ENCODE data around the gene PCSK7.

The PCSK7 gene

GRCh38 chr11:117205211-117205818 is 26.6 kb downstream of the PCSK7 start:
- peaks cover 13% of the 10 kb centered on the region for H3K4me1 ChIP-seq (ENCODE audit: control insufficient read depth, insufficient read depth, low read length)
- no peak overlapping the region for H3K27ac ChIP-seq (ENCODE audit: insufficient read depth, low read depth, low read length, poor library complexity, severe bottlenecking)
- WGBS, 2 experiments: 94 to 95% methylated on average over 9 to 11 of the region's 11 CpGs

GRCh38 chr11:117204283-117205080 is 27.4 kb downstream of the PCSK7 start:
- Histone ChIP-seq H3K36me3 (ENCODE audit: control insufficient read depth, insufficient read depth, low read length) (no peaks in the 10 kb centered on the region), H3K27ac (ENCODE audit: insufficient read depth, low read depth, low read length, poor library complexity, severe bottlenecking) (no peak overlapping the region), H3K9me3 (ENCODE audit: control insufficient read depth, low read length) (no peaks in the 10 kb centered on the region), H3K4me1 (ENCODE audit: control insufficient read depth, insufficient read depth, low read length) (peaks cover 21% of the 10 kb centered on the region), H3K4me3 (ENCODE audit: insufficient read depth, low read depth, low read length) (no peak overlapping the region), H3K27me3 (ENCODE audit: control insufficient read depth, insufficient read depth, low read length, poor library complexity, severe bottlenecking) (no peaks in the 10 kb centered on the region)
- WGBS, 2 experiments: 94 to 95% methylated on average over 17 of the region's 17 CpGs

More at GRCh38 chr11:117205211-117205818, 26.6 kb downstream of the PCSK7 start:
- no peaks in the 10 kb centered on the region for H3K27me3 ChIP-seq (ENCODE audit: control insufficient read depth, insufficient read depth, low read length, poor library complexity, severe bottlenecking)
- H3K9me3 ChIP-seq (ENCODE audit: control insufficient read depth, low read length): no peaks in the 10 kb centered on the region
- no peaks in the 10 kb centered on the region for H3K36me3 ChIP-seq (ENCODE audit: control insufficient read depth, insufficient read depth, low read length)
- H3K4me3 ChIP-seq (ENCODE audit: insufficient read depth, low read depth, low read length): no peak overlapping the region

DNA sequence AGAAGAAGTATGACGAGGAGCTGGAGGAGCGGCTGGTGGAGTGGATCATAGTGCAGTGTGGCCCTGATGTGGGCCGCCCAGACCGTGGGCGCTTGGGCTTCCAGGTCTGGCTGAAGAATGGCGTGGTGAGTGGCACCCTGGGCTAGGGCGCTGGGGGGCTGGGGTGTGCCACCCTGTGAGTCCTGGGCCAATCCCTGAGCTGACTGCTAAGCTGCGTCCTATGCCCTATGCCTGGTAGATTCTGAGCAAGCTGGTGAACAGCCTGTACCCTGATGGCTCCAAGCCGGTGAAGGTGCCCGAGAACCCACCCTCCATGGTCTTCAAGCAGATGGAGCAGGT is 28.8 kb downstream of the PCSK7 start:
- H3K4me1 ChIP-seq (ENCODE audit: control insufficient read depth, insufficient read depth, low read length): peaks cover 36% of the 10 kb centered on the region

DNA sequence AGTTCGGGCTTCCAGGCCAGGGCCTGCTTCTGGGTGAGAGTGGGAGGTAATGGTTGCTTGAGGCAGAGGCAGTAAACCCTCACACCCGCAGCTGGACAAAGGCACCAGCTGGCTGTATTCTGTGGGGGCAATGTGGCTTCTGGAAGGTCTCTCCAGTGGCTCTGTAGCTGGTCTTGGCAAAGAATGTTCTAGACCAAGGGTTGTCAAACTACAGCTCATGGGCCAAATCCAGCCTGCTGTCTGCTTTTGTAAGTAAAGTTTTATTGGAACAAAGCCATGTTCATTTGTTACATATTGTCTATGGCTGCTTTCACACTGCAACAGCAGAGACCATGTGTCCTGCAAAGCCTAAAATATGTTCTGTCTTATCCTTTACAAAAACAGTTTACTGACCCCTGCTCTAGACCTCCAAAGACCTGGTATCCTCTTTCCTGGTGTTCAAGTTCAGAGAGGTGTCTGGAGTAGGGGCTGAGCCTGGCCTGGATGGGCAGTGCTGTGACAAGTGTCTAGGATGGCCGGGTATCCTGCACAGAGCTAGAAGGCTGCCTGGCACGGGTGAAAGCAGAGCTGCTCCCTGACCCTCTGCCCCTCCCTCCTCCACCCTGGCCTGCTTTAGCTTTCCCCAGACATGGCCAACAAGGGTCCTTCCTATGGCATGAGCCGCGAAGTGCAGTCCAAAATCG is 29.3 kb downstream of the PCSK7 start:
- no peak overlapping the region for H3K27ac ChIP-seq (ENCODE audit: insufficient read depth, low read depth, low read length, poor library complexity, severe bottlenecking)
- WGBS, 2 experiments: 94 to 97% methylated on average over 7 of the region's 7 CpGs

More for the DNA sequence above, 28.8 kb downstream of the PCSK7 start:
- 96 to 97% methylated on average over 10 of the region's 10 CpGs for WGBS, 2 experiments
- no peaks in the 10 kb centered on the region for H3K9me3 ChIP-seq (ENCODE audit: control insufficient read depth, low read length)
- no peaks in the 10 kb centered on the region for H3K36me3 ChIP-seq (ENCODE audit: control insufficient read depth, insufficient read depth, low read length)
- H3K4me3 ChIP-seq (ENCODE audit: insufficient read depth, low read depth, low read length): no peak overlapping the region
- H3K27ac ChIP-seq (ENCODE audit: insufficient read depth, low read depth, low read length, poor library complexity, severe bottlenecking): no peak overlapping the region
- H3K27me3 ChIP-seq (ENCODE audit: control insufficient read depth, insufficient read depth, low read length, poor library complexity, severe bottlenecking): no peaks in the 10 kb centered on the region

DNA sequence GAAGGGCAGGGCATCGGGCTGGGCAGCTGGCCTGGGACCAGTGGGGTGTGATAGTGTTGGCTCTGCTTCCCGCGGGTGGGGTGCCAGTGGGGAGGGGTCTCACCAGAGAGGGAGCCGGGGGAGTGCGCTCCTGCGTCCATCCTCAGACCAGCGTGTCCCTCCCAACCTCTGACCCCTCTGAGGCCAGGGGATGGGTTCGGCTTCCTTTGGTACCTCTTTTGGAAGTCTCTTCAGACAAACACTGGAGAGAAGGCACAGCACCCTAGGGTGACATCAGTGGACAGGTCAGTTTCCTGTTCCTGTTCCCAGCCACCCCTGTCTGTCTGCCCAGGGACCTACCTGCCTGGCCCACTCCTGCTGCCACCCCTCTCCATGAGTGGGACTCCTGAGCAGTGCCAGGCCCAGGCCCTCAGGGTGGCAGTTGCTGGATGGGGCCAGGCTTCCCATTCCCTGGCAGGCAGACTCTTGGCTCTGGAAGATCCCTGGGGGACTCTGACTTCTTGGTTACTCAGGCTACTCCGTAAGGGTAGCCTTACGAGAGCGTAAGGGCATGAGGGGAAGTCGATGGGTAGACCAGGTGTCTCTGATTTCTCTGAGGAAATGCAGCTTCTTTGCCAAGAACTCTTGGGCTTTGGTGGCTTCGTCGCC is 30.1 kb downstream of the PCSK7 start:
- Histone ChIP-seq H3K4me3 (ENCODE audit: insufficient read depth, low read depth, low read length) (peak overlapping the region; percentile 56), H3K27me3 (ENCODE audit: control insufficient read depth, insufficient read depth, low read length, poor library complexity, severe bottlenecking) (no peaks in the 10 kb centered on the region)
- 83 to 86% methylated on average over 14 of the region's 14 CpGs for WGBS, 2 experiments

More for the DNA sequence above, 29.3 kb downstream of the PCSK7 start:
- H3K9me3 ChIP-seq (ENCODE audit: control insufficient read depth, low read length): no peaks in the 10 kb centered on the region
- no peaks in the 10 kb centered on the region for H3K27me3 ChIP-seq (ENCODE audit: control insufficient read depth, insufficient read depth, low read length, poor library complexity, severe bottlenecking)
- H3K4me1 ChIP-seq (ENCODE audit: control insufficient read depth, insufficient read depth, low read length): peaks cover 40% of the 10 kb centered on the region
- no peak overlapping the region for H3K4me3 ChIP-seq (ENCODE audit: insufficient read depth, low read depth, low read length)
- H3K36me3 ChIP-seq (ENCODE audit: control insufficient read depth, insufficient read depth, low read length): no peaks in the 10 kb centered on the region

GRCh38 chr11:117200813-117201657 is 30.8 kb downstream of the PCSK7 start:
- Histone ChIP-seq H3K4me3 (ENCODE audit: insufficient read depth, low read depth, low read length) (peak overlapping the region; percentile 56), H3K27ac (ENCODE audit: insufficient read depth, low read depth, low read length, poor library complexity, severe bottlenecking) (no peak overlapping the region), H3K27me3 (ENCODE audit: control insufficient read depth, insufficient read depth, low read length, poor library complexity, severe bottlenecking) (no peaks in the 10 kb centered on the region), H3K36me3 (ENCODE audit: control insufficient read depth, insufficient read depth, low read length) (no peaks in the 10 kb centered on the region), H3K9me3 (ENCODE audit: control insufficient read depth, low read length) (no peaks in the 10 kb centered on the region), H3K4me1 (ENCODE audit: control insufficient read depth, insufficient read depth, low read length) (peaks cover 40% of the 10 kb centered on the region)
- WGBS, 2 experiments: 72 to 79% methylated on average over 12 of the region's 12 CpGs

More for the DNA sequence above, 30.1 kb downstream of the PCSK7 start:
- no peaks in the 10 kb centered on the region for H3K36me3 ChIP-seq (ENCODE audit: control insufficient read depth, insufficient read depth, low read length)
- H3K27ac ChIP-seq (ENCODE audit: insufficient read depth, low read depth, low read length, poor library complexity, severe bottlenecking): no peak overlapping the region
- peaks cover 40% of the 10 kb centered on the region for H3K4me1 ChIP-seq (ENCODE audit: control insufficient read depth, insufficient read depth, low read length)
- H3K9me3 ChIP-seq (ENCODE audit: control insufficient read depth, low read length): no peaks in the 10 kb centered on the region

GRCh38 chr11:117199916-117200812 is 31.7 kb downstream of the PCSK7 start:
- Histone ChIP-seq H3K36me3 (ENCODE audit: control insufficient read depth, insufficient read depth, low read length) (no peaks in the 10 kb centered on the region), H3K27ac (ENCODE audit: insufficient read depth, low read depth, low read length, poor library complexity, severe bottlenecking) (no peak overlapping the region), H3K27me3 (ENCODE audit: control insufficient read depth, insufficient read depth, low read length, poor library complexity, severe bottlenecking) (no peaks in the 10 kb centered on the region), H3K9me3 (ENCODE audit: control insufficient read depth, low read length) (no peaks in the 10 kb centered on the region), H3K4me1 (ENCODE audit: control insufficient read depth, insufficient read depth, low read length) (peaks cover 40% of the 10 kb centered on the region), H3K4me3 (ENCODE audit: insufficient read depth, low read depth, low read length) (peak overlapping the region; percentile 56)
- 27% methylated on average over 13 of the region's 13 CpGs for WGBS, 2 experiments

DNA sequence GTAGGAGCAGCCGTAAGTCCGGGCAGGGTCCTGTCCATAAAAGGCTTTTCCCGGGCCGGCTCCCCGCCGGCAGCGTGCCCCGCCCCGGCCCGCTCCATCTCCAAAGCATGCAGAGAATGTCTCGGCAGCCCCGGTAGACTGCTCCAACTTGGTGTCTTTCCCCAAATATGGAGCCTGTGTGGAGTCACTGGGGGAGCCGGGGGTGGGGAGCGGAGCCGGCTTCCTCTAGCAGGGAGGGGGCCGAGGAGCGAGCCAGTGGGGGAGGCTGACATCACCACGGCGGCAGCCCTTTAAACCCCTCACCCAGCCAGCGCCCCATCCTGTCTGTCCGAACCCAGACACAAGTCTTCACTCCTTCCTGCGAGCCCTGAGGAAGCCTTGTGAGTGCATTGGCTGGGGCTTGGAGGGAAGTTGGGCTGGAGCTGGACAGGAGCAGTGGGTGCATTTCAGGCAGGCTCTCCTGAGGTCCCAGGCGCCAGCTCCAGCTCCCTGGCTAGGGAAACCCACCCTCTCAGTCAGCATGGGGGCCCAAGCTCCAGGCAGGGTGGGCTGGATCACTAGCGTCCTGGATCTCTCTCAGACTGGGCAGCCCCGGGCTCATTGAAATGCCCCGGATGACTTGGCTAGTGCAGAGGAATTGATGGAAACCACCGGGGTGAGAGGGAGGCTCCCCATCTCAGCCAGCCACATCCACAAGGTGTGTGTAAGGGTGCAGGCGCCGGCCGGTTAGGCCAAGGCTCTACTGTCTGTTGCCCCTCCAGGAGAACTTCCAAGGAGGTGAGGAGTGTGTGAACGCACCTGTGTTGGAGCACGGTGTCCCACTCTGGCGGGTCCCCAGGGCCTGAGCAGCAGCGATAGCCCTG is 32.6 kb downstream of the PCSK7 start, which contains the start of gene TAGLN:
Gene TAGLN, plus strand, starts transcription at position 318 of the 863 bp plus-strand sequence. CDS start 3,644 bp downstream, outside the sequence.
- peak within 1 kb of the TSS; percentile 56 for H3K4me3 ChIP-seq (ENCODE audit: insufficient read depth, low read depth, low read length)
- no peaks in the 10 kb centered on the region for H3K36me3 ChIP-seq (ENCODE audit: control insufficient read depth, insufficient read depth, low read length)
- 4 to 6% methylated on average over 34 of the region's 34 CpGs for WGBS, 2 experiments
- H3K27ac ChIP-seq (ENCODE audit: insufficient read depth, low read depth, low read length, poor library complexity, severe bottlenecking): peak within 1 kb of the TSS; percentile 60
- peaks cover 40% of the 10 kb centered on the region for H3K4me1 ChIP-seq (ENCODE audit: control insufficient read depth, insufficient read depth, low read length)
- no peaks in the 10 kb centered on the region for H3K9me3 ChIP-seq (ENCODE audit: control insufficient read depth, low read length)
- H3K27me3 ChIP-seq (ENCODE audit: control insufficient read depth, insufficient read depth, low read length, poor library complexity, severe bottlenecking): no peaks in the 10 kb centered on the region

Measured in ectodermal cell (in vitro differentiated cells).